Sigmoid colon (tissue), 7 donors: Measurements from ENCODE around the gene ATP8A1. TPM values are rescaled to one million over a fixed set of nuclear protein-coding genes. Genes with fewer than 3 reads are reported as not detected.
A peak's percentile ranks its signal among the peaks of the same experiment; 100 is the strongest.
"Not testable (repeated sequence)": the region's sequence is repeated elsewhere in the genome, so short reads cannot be mapped to it uniquely, and the experiment has no call there.

Experiments
- DNase-seq: peaks from one replicate; pipeline ENCODE4 v3.0.0-alpha.2; 2019
- H3K27ac ChIP-seq, 4 donors: fragments of 200-600 bp; sonication (generic); one replicate each; pipeline ENCODE4 v1.5.1; 2016 to 2019; ENCODE audit warnings: mild to moderate bottlenecking in 1 of 4
- H3K27me3 ChIP-seq, 3 donors: fragments of 200-600 bp; sonication (generic); one replicate each; pipeline ENCODE4 v1.5.1; 2019; ENCODE audit warnings: mild to moderate bottlenecking in 1 of 3
- H3K36me3 ChIP-seq, 4 donors: fragments of 200-600 bp; sonication (generic); one replicate each; pipeline ENCODE4 v1.5.1; 2016 to 2019
- H3K4me1 ChIP-seq, 4 donors: fragments of 200-600 bp; sonication (generic); one replicate each; pipeline ENCODE4 v1.5.1; 2017 to 2019
- H3K4me3 ChIP-seq, 4 donors: fragments of 200-600 bp; sonication (generic); one replicate each; pipeline ENCODE4 v1.5.1; 2017 to 2019; ENCODE audit warnings: mild to moderate bottlenecking in 2 of 4, moderate library complexity in 1 of 4
- H3K9me3 ChIP-seq, 4 donors: fragments of 200-600 bp in 3 of 4; sonication (generic) in 3 of 4; one replicate each; pipeline versions ENCODE4 v1.5.1 to v1.6.1; 2013 to 2019
- EP300 ChIP-seq, 4 donors: sonication (generic); formaldehyde crosslinking; IDR thresholded peaks; one replicate each; pipeline ENCODE4 v1.6.1; 2017; ENCODE audit warnings: antibody characterized with exemption in 4 of 4
- POLR2A ChIP-seq, 2 donors: fragments of 450-650 bp; IDR thresholded peaks; one replicate each; pipeline ENCODE4 v1.6.1; 2016; ENCODE audit warnings: antibody characterized with exemption in 2 of 2, mild to moderate bottlenecking in 2 of 2, moderate library complexity in 2 of 2
- POLR2AphosphoS5 ChIP-seq, 4 donors: sonication (generic); formaldehyde crosslinking; IDR thresholded peaks; one replicate each; pipeline ENCODE4 v1.6.1; 2017; ENCODE audit warnings: antibody characterized with exemption in 4 of 4
- WGBS, 2 donors: extraction: QIAGEN DNeasy Blood & Tissue Kit; methylation state at CpG; one replicate each; pipeline ENCODE4 v1.1.7; 2013; 5-methylcytosine and 5-hydroxymethylcytosine counted together
- intact Hi-C: fragments of 100-400 bp; cut with DNase I; formaldehyde crosslinking; loops from one replicate; pipeline ENCODE4 v1.15.1; 2023
- polyA plus RNA-seq, 3 donors: library from polyadenylated mRNA; stranded (reverse); fragments of 200-250 nt; gene quantifications; one replicate each; pipeline ENCODE4 v1.2.3, GENCODE V29; 2013
- total RNA-seq, 4 donors: library from RNA; depleted of rRNA; stranded (reverse); fragments of >200 nt; gene quantifications; one replicate each; pipeline ENCODE4 v1.1.0, GENCODE V29; 2016
- TF ChIP-seq, protein P1 (sequence below), 4 experiments: fragments of 450-650 bp in 3 of 4; fragments of 200-600 bp in 1 of 4; IDR thresholded peaks; one replicate each; pipeline ENCODE4 v1.5.1; 2016 to 2019; ENCODE audit warnings: antibody characterized with exemption in 4 of 4, mild to moderate bottlenecking in 3 of 4, moderate library complexity in 2 of 4
- donor health status: healthy with polysubstance abuse.
- donor health status: Bipolar disorder and iron deficiency.
- donor health status: healthy.

ATP8A1 gene
- total RNA-seq (10 to 100 TPM; 10.5 to 19.3 (median 15.5) TPM), polyA plus RNA-seq (10 to 100 TPM in 1 of 3 donors, 1 to 10 TPM in 2; 2.4 to 18.6 (median 2.5) TPM)

DNA sequence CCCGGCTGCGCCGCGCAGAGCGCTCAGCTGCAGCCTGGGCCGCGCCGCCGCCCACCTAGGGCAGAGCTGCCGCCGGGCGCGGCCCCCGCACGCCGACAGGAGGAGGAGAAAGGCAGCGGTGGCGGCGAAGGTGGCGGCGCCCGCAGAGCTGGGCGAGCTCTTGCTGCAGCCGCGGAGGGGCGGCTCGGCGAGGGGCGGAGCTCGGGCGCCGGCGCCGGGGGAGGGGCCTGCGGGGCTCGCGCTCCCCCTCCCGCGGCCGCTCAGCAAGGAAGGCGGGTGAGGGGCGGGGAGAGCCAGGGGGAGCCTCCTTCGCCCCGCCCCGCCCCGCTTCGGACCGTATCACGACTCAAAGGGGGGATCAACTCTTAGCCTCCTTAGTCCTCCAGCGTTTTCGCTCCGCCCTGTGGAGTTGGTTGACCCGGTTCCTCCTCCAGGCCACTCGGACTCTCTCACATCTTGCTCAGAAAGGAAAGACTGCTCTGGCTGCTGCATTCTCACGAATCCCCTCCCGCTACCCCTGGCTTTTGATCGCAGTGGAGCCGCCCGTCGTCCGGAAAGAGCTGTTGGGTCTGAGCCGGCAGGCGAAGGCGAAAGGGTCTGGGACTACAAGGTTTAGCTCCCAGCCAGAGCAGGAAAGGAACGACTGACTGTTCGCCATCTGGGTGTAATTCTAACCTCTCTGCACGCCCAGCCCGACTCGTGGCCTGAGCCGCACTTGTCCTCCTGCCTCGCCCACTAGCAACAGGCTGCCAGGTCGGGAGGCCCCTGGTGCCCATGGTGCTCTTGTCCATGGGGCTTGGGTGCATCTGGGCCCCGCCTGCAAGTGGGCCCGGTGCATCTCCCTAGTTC is at the start of gene ATP8A1:
ATP8A1 (minus strand) TSS at position 162 of the 849 bp plus-strand sequence. CDS start 232 bp downstream, outside the sequence.
- peak within 1 kb of the TSS; percentile 83 to 87 (median 86) for H3K27ac ChIP-seq
- no peaks in the 10 kb centered on the region for H3K9me3 ChIP-seq
- peak; percentile 94 for DNase-seq
- TF ChIP-seq POLR2AphosphoS5 (IDR thresholded peaks at IDR 0.05) = peak; percentile 67 to 85 (median 76)
- TF ChIP-seq EP300 (IDR thresholded peaks at IDR 0.05) = no peak
- peak; percentile 21 to 48 for TF ChIP-seq POLR2A (IDR thresholded peaks at IDR 0.05)
- TF ChIP-seq, protein P1, sequence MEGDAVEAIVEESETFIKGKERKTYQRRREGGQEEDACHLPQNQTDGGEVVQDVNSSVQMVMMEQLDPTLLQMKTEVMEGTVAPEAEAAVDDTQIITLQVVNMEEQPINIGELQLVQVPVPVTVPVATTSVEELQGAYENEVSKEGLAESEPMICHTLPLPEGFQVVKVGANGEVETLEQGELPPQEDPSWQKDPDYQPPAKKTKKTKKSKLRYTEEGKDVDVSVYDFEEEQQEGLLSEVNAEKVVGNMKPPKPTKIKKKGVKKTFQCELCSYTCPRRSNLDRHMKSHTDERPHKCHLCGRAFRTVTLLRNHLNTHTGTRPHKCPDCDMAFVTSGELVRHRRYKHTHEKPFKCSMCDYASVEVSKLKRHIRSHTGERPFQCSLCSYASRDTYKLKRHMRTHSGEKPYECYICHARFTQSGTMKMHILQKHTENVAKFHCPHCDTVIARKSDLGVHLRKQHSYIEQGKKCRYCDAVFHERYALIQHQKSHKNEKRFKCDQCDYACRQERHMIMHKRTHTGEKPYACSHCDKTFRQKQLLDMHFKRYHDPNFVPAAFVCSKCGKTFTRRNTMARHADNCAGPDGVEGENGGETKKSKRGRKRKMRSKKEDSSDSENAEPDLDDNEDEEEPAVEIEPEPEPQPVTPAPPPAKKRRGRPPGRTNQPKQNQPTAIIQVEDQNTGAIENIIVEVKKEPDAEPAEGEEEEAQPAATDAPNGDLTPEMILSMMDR (IDR thresholded peaks at IDR 0.05) = no peak
- 0% methylated on average over 74 of the region's 74 CpGs for WGBS, 2 donors
- intact Hi-C loops = loop anchor here (2.0 kb wide), 1 partner anchor 88 kb away; no protein-coding TSS in a partner anchor
- no peaks in the 10 kb centered on the region for H3K27me3 ChIP-seq
- peaks cover 0 to 35% (median 25%) of the 10 kb centered on the region in 4 donors for H3K4me1 ChIP-seq
- H3K4me3 ChIP-seq = peak within 1 kb of the TSS; percentile 62 to 91 (median 88)
- H3K36me3 ChIP-seq = no peaks in the 10 kb centered on the region

- intact Hi-C loops = no loop called here
- Histone ChIP-seq H3K27me3 (no peaks in the 10 kb centered on the region), H3K36me3 (no peaks in the 10 kb centered on the region), H3K4me1 (no peaks in the 10 kb centered on the region), H3K4me3 (no peak overlapping the region), H3K9me3 (no peaks in the 10 kb centered on the region), H3K27ac (no peak overlapping the region)
- 60 to 71% methylated on average over 4 of the region's 4 CpGs for WGBS, 2 donors
- no peak for DNase-seq
- TF ChIP-seq POLR2AphosphoS5 (IDR thresholded peaks at IDR 0.05) (no peak), EP300 (IDR thresholded peaks at IDR 0.05) (no peak), POLR2A (IDR thresholded peaks at IDR 0.05) (no peak)
- TF ChIP-seq, protein P1 (IDR thresholded peaks at IDR 0.05) = no peak
These were observed 49.2 kb upstream of the ATP8A1 start for GRCh38 chr4:42706086-42706485.

DNA sequence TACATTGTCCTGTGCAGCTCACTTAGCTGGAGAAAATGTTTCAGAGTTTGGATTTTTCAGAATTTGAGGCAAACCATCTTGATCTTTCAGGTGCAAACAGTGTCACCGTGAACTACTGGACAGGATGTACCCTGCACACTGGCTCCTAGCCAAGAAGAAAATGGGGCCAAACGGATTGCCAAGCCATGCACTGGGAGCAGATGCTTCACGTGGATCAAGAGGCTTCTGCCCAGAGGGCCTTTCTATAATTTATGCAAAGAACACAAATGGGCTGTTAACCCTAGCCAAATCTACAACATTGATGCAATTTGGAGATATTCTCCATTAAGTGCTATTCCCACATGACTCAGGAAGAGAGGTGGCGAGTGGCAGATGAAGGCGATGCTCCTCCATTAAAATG is 46.9 kb upstream of the ATP8A1 start:
- H3K4me1 ChIP-seq = no peaks in the 10 kb centered on the region
- WGBS, 2 donors = 75 to 83% methylated on average over 5 of the region's 5 CpGs
- no peak for TF ChIP-seq POLR2AphosphoS5 (IDR thresholded peaks at IDR 0.05)
- TF ChIP-seq EP300 (IDR thresholded peaks at IDR 0.05) = no peak
- TF ChIP-seq POLR2A (IDR thresholded peaks at IDR 0.05) = no peak
- TF ChIP-seq, protein P1 (IDR thresholded peaks at IDR 0.05) = no peak
- no peaks in the 10 kb centered on the region for H3K27me3 ChIP-seq
- no peaks in the 10 kb centered on the region for H3K9me3 ChIP-seq
- no peak overlapping the region for H3K27ac ChIP-seq
- intact Hi-C loops = no loop called here
- no peaks in the 10 kb centered on the region for H3K36me3 ChIP-seq
- no peak overlapping the region for H3K4me3 ChIP-seq
- no peak for DNase-seq

- H3K4me1 ChIP-seq = no peaks in the 10 kb centered on the region
- H3K27ac ChIP-seq = no peak overlapping the region
- TF ChIP-seq, protein P1 (IDR thresholded peaks at IDR 0.05) = no peak
- TF ChIP-seq POLR2AphosphoS5 (IDR thresholded peaks at IDR 0.05) = no peak
- TF ChIP-seq EP300 (IDR thresholded peaks at IDR 0.05) = no peak
- no peak for TF ChIP-seq POLR2A (IDR thresholded peaks at IDR 0.05)
- no peak overlapping the region for H3K4me3 ChIP-seq
- H3K27me3 ChIP-seq = no peaks in the 10 kb centered on the region
- no peak for DNase-seq
- WGBS, 2 donors = 78 to 86% methylated on average over 3 of the region's 3 CpGs
- intact Hi-C loops = no loop called here
- no peaks in the 10 kb centered on the region for H3K36me3 ChIP-seq
- H3K9me3 ChIP-seq = no peaks in the 10 kb centered on the region
These were observed 46.0 kb upstream of the ATP8A1 start for GRCh38 chr4:42702895-42703294.

DNA sequence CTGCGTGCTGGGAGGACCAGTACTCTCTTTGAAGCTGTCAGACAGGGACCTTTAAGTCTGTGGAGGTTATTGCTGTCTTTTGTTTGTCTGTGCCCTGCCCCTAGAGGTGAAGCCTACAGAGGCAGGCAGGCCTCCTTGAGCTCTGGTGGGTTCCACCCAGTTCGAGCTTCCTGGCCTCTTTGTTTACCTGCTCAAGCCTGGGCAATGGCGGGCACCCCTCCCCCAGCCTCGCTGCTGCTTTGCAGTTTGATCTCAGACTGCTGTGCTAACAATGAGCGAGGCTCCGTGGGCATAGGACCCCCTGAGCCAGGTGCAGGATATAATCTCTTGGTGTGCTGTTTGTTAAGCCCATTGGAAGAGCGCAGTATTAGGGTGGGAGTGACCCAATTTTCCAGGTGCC is 44.9 kb upstream of the ATP8A1 start:
- H3K4me3 ChIP-seq, DNase-seq, H3K4me1 ChIP-seq, H3K36me3 ChIP-seq, H3K9me3 ChIP-seq, intact Hi-C loops, H3K27ac ChIP-seq, H3K27me3 ChIP-seq: not testable (repeated sequence)
- 72 to 83% methylated on average over 7 of the region's 7 CpGs for WGBS, 2 donors
